Ishikawa (cell line): ENCODE data around the gene SLC12A7.

Source experiments
- CEBPB ChIP-seq: IDR thresholded peaks from 2 replicates; pipeline ENCODE4 v1.6.1; 2012
- CREB1 ChIP-seq: IDR thresholded peaks from 2 replicates; pipeline ENCODE4 v1.6.1; 2012; ENCODE audit warnings: low read depth
- EGR1 ChIP-seq: IDR thresholded peaks from 2 replicates; pipeline ENCODE4 v1.6.1; 2012
- EP300 ChIP-seq: IDR thresholded peaks from 2 replicates; pipeline ENCODE4 v1.6.1; 2012; ENCODE audit warnings: borderline replicate concordance
- FOXM1 ChIP-seq: IDR thresholded peaks from 2 replicates; pipeline ENCODE4 v1.6.1; 2012; ENCODE audit warnings: low read depth, borderline replicate concordance
- RAD21 ChIP-seq: IDR thresholded peaks from 2 replicates; pipeline ENCODE4 v1.6.1; 2012; ENCODE audit warnings: low read depth
- TAF1 ChIP-seq: IDR thresholded peaks from 2 replicates; pipeline ENCODE4 v1.6.1; 2012; ENCODE audit warnings: low read depth, mild to moderate bottlenecking
- TCF12 ChIP-seq: IDR thresholded peaks from 2 replicates; pipeline ENCODE4 v1.6.1; 2012; ENCODE audit warnings: low read depth
- TEAD4 ChIP-seq: IDR thresholded peaks from 2 replicates; pipeline ENCODE4 v1.6.1; 2012
- YY1 ChIP-seq: IDR thresholded peaks from 2 replicates; pipeline ENCODE4 v1.6.1; 2012; ENCODE audit warnings: low read depth
- TF ChIP-seq, protein P1 (sequence below): IDR thresholded peaks from 2 replicates; pipeline ENCODE4 v1.6.1; 2012; ENCODE audit warnings: low read depth, mild to moderate bottlenecking
- TF ChIP-seq, protein P2 (sequence below): IDR thresholded peaks from 2 replicates; pipeline ENCODE4 v1.6.1; 2012

DNA sequence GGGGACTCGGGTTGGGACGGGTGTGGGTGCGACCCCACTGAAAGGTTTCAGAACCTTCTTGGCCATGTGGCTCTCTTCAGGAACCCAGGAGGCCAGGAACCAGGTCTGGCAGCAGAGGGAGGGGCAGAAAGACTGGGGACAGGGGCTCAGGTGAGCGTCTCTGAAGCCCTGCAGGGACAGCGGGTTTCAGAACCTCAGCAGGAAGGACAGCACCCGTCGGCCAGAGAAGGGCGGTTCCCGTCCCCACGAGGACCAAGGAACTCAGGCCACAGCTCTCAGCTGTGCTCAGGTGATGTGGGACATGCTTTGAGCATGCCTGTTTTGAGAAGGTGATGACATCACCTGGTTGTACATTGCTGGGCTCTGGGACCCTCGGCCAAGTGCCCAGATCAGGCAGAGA lies 25.7 kb downstream of the SLC12A7 start:
- TF ChIP-seq, protein P1, sequence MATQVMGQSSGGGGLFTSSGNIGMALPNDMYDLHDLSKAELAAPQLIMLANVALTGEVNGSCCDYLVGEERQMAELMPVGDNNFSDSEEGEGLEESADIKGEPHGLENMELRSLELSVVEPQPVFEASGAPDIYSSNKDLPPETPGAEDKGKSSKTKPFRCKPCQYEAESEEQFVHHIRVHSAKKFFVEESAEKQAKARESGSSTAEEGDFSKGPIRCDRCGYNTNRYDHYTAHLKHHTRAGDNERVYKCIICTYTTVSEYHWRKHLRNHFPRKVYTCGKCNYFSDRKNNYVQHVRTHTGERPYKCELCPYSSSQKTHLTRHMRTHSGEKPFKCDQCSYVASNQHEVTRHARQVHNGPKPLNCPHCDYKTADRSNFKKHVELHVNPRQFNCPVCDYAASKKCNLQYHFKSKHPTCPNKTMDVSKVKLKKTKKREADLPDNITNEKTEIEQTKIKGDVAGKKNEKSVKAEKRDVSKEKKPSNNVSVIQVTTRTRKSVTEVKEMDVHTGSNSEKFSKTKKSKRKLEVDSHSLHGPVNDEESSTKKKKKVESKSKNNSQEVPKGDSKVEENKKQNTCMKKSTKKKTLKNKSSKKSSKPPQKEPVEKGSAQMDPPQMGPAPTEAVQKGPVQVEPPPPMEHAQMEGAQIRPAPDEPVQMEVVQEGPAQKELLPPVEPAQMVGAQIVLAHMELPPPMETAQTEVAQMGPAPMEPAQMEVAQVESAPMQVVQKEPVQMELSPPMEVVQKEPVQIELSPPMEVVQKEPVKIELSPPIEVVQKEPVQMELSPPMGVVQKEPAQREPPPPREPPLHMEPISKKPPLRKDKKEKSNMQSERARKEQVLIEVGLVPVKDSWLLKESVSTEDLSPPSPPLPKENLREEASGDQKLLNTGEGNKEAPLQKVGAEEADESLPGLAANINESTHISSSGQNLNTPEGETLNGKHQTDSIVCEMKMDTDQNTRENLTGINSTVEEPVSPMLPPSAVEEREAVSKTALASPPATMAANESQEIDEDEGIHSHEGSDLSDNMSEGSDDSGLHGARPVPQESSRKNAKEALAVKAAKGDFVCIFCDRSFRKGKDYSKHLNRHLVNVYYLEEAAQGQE: peak; percentile 74
- TF ChIP-seq RAD21: no peak
- no peak for TF ChIP-seq CREB1
- TF ChIP-seq EGR1: no peak
- TF ChIP-seq TEAD4: no peak
- no peak for TF ChIP-seq EP300
- no peak for TF ChIP-seq TAF1
- TF ChIP-seq, protein P2, sequence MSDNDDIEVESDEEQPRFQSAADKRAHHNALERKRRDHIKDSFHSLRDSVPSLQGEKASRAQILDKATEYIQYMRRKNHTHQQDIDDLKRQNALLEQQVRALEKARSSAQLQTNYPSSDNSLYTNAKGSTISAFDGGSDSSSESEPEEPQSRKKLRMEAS: no peak
- no peak for TF ChIP-seq YY1
- TF ChIP-seq FOXM1: no peak
- TF ChIP-seq CEBPB: no peak
- no peak for TF ChIP-seq TCF12
